HCT116 (cell line): ENCODE data around the gene WDFY2. TPM values are rescaled to one million over a fixed set of nuclear protein-coding genes. Genes with fewer than 3 reads are reported as not detected.

ENCODE experiments used
- ATAC-seq: fragments of 200-7000 bp; cut with Tn5 transposase; 2 replicates; pipeline ENCODE4 v1.9.1; 2020; ENCODE audit warnings: mild to moderate bottlenecking, moderate library complexity
- BruUV-seq: library from RNA; stranded (reverse); fragments of 400-500 nt; replicated peaks from 2 replicates; lab custom pipeline; 2021; lab: Mats Ljungman, UMichigan
- CTCF ChIA-PET: fragments of 300-600 bp; sonication (Branson Sonifier 250); formaldehyde crosslinking; loops from one replicate; lab custom pipeline; 2021; ENCODE audit warnings: antibody characterized with exemption; lab: Charles Lee
- POLR2A ChIA-PET: fragments of 300-600, 350-600 bp; sonication (Branson Sonifier 250); formaldehyde crosslinking; loops from one replicate; lab custom pipeline; 2021; ENCODE audit warnings: antibody characterized with exemption; lab: Charles Lee
- RAD21 ChIA-PET, 2 experiments: fragments of 300-600 bp; sonication (Branson Sonifier 250); formaldehyde crosslinking; loops; one replicate each; lab custom pipeline; 2023; ENCODE audit warnings: low total read pairs in 2 of 2; ENCODE audit not compliant: uncharacterized antibody in 2 of 2, unreplicated experiment in 2 of 2, low non-redundant PET in 1 of 2; lab: Charles Lee
- DNase-seq: peaks from one replicate; pipeline ENCODE4 v3.0.0-alpha.2; 2010; ENCODE audit warnings: low read depth, low spot score
- H2AFZ ChIP-seq: fragments of 200-600 bp; shearing (Covaris generic), sonication (generic); 2 replicates; pipeline ENCODE4 v1.6.1; 2017; ENCODE audit warnings: low read depth, mixed run types, mixed read lengths, antibody characterized with exemption, low read length; ENCODE audit not compliant: poor library complexity, severe bottlenecking
- H3K27ac ChIP-seq: 2 replicates; pipeline ENCODE4 v1.5.1; 2012; ENCODE audit warnings: low read depth, low read length
- H3K27me3 ChIP-seq: fragments of 200-600 bp; sonication (generic); 2 replicates; pipeline ENCODE4 v1.6.1; 2016; ENCODE audit warnings: mixed run types, low read length, mixed read lengths; ENCODE audit not compliant: insufficient read depth
- H3K36me3 ChIP-seq, 2 experiments: fragments of 200-500 bp in 1 of 2; fragments of 200-600 bp in 1 of 2; sonication (Bioruptor generic) in 1 of 2; sonication (generic) in 1 of 2; 2 replicates each; pipeline versions ENCODE4 v1.5.1 to v1.6.1; 2014 to 2016; ENCODE audit warnings: low read length in 2 of 2, inconsistent platforms in 1 of 2, mixed read lengths in 1 of 2, mixed run types in 1 of 2; ENCODE audit not compliant: insufficient read depth in 2 of 2, control insufficient read depth in 1 of 2
- H3K4me1 ChIP-seq, 2 experiments: fragments of 200-600 bp in 1 of 2; sonication (generic) in 1 of 2; 2 replicates each; pipeline versions ENCODE4 v1.5.1 to v1.6.1; 2012 to 2017; ENCODE audit warnings: low read length in 2 of 2, inconsistent platforms in 1 of 2, mild to moderate bottlenecking in 1 of 2, mixed read lengths in 1 of 2, mixed run types in 1 of 2, moderate library complexity in 1 of 2; ENCODE audit not compliant: insufficient read depth in 2 of 2, control insufficient read depth in 1 of 2
- H3K4me2 ChIP-seq: fragments of 200-600 bp; sonication (generic); 2 replicates; pipeline ENCODE4 v1.6.1; 2017; ENCODE audit warnings: mixed run types, low read length, mixed read lengths
- H3K4me3 ChIP-seq, 2 experiments: fragments of 200-600 bp in 1 of 2; sonication (generic) in 1 of 2; replicated peaks in 1 of 2; 2 replicates each; pipeline ENCODE4 v1.5.1; 2011 to 2016; ENCODE audit warnings: low read length in 2 of 2, control low read depth in 1 of 2, low read depth in 1 of 2, mild to moderate bottlenecking in 1 of 2, mixed read lengths in 1 of 2, mixed run types in 1 of 2
- H3K79me2 ChIP-seq: fragments of 200-600 bp; sonication (generic); 2 replicates; pipeline ENCODE4 v1.6.1; 2017; ENCODE audit warnings: mild to moderate bottlenecking, mixed run types, low read length, moderate library complexity, mixed read lengths; ENCODE audit not compliant: insufficient read depth
- H3K9ac ChIP-seq: fragments of 200-600 bp; sonication (generic); 2 replicates; pipeline ENCODE4 v1.6.1; 2016; ENCODE audit warnings: low read length, mixed read lengths
- H3K9me2 ChIP-seq: fragments of 200-600 bp; sonication (generic), shearing (Covaris generic); 2 replicates; pipeline ENCODE4 v1.6.1; 2017; ENCODE audit warnings: mixed run types, mild to moderate bottlenecking, moderate library complexity; ENCODE audit not compliant: insufficient read depth
- H3K9me3 ChIP-seq, 2 experiments: fragments of 200-500 bp in 1 of 2; fragments of 200-600 bp in 1 of 2; sonication (Bioruptor generic) in 1 of 2; sonication (generic) in 1 of 2; 2 replicates each; pipeline ENCODE4 v1.6.1; 2014 to 2017; ENCODE audit warnings: low read length in 2 of 2, mixed read lengths in 2 of 2, inconsistent platforms in 1 of 2, low read depth in 1 of 2, mild to moderate bottlenecking in 1 of 2, mixed run types in 1 of 2, moderate library complexity in 1 of 2; ENCODE audit not compliant: control insufficient read depth in 1 of 2, insufficient read depth in 1 of 2
- H4K20me1 ChIP-seq: fragments of 200-600 bp; sonication (generic), shearing (Covaris generic); 2 replicates; pipeline ENCODE4 v1.6.1; 2017; ENCODE audit warnings: mixed run types, mild to moderate bottlenecking, moderate library complexity; ENCODE audit not compliant: insufficient read depth
- ATF3 ChIP-seq: IDR thresholded peaks from 2 replicates; pipeline ENCODE4 v1.6.1; 2012
- CBX3 ChIP-seq: IDR thresholded peaks from 2 replicates; pipeline ENCODE4 v1.6.1; 2012; ENCODE audit warnings: low read depth
- CEBPB ChIP-seq: IDR thresholded peaks from 2 replicates; pipeline ENCODE4 v1.6.1; 2012; ENCODE audit warnings: low read depth
- ELF1 ChIP-seq: IDR thresholded peaks from 2 replicates; pipeline ENCODE4 v1.6.1; 2012; ENCODE audit warnings: low read depth, borderline replicate concordance
- EZH2 ChIP-seq: fragments of 200-600 bp; sonication (generic); IDR thresholded peaks from 2 replicates; pipeline ENCODE4 v1.6.1; 2017; ENCODE audit warnings: antibody characterized with exemption, mixed run types
- EZH2phosphoT487 ChIP-seq: fragments of 200-600 bp; IDR thresholded peaks from 2 replicates; pipeline ENCODE4 v1.6.1; 2018; ENCODE audit warnings: antibody characterized with exemption, borderline replicate concordance
- JUND ChIP-seq: IDR thresholded peaks from 2 replicates; pipeline ENCODE4 v1.6.1; 2012
- MAX ChIP-seq: IDR thresholded peaks from 2 replicates; pipeline ENCODE4 v1.6.1; 2012
- POLR2A ChIP-seq: IDR thresholded peaks from 2 replicates; pipeline ENCODE4 v1.7.0; 2011; ENCODE audit warnings: borderline replicate concordance; ENCODE audit not compliant: insufficient read depth, insufficient read length; ENCODE audit errors: extremely low read depth
- POLR2AphosphoS5 ChIP-seq: IDR thresholded peaks from 2 replicates; pipeline ENCODE4 v1.6.1; 2011; ENCODE audit warnings: mild to moderate bottlenecking, low read depth, low read length, moderate library complexity
- RAD21 ChIP-seq: IDR thresholded peaks from 2 replicates; pipeline ENCODE4 v1.6.1; 2012; ENCODE audit warnings: low read depth, mild to moderate bottlenecking
- SIN3A ChIP-seq: IDR thresholded peaks from 2 replicates; pipeline ENCODE4 v1.6.1; 2012; ENCODE audit warnings: low read depth
- SP1 ChIP-seq: IDR thresholded peaks from 2 replicates; pipeline ENCODE4 v1.6.1; 2012; ENCODE audit warnings: low read depth
- TCF7L2 ChIP-seq: IDR thresholded peaks from 2 replicates; pipeline ENCODE4 v1.7.0; 2011; ENCODE audit warnings: borderline replicate concordance, inconsistent platforms; ENCODE audit not compliant: insufficient read depth, insufficient read length; ENCODE audit errors: extremely low read depth
- YY1 ChIP-seq: IDR thresholded peaks from 2 replicates; pipeline ENCODE4 v1.6.1; 2011; ENCODE audit warnings: low read length, low read depth, moderate library complexity, mild to moderate bottlenecking; ENCODE audit not compliant: insufficient replicate concordance; ENCODE audit errors: extremely low read depth
- ZFX ChIP-seq: fragments of 450-650 bp; IDR thresholded peaks from 2 replicates; pipeline ENCODE4 v1.6.1; 2017
- ZNF274 ChIP-seq: fragments of 200-500 bp; sonication (Bioruptor generic); IDR thresholded peaks from 2 replicates; pipeline ENCODE4 v1.6.1; 2014; ENCODE audit warnings: mild to moderate bottlenecking, low read depth, low read length, inconsistent platforms
- intact Hi-C: fragments of 100-400 bp; cut with micrococcal nuclease; formaldehyde crosslinking; loops from 2 replicates; pipeline ENCODE4 v1.10.0; 2022
- total RNA-seq: library from RNA; stranded (reverse); gene quantifications from one replicate; pipeline ENCODE4 v1.2.1, GENCODE V29; 2021; ENCODE audit not compliant: unreplicated experiment

WDFY2 gene
- total RNA-seq, 1 experiment from 2014 or later, result 6.1 TPM

DNA sequence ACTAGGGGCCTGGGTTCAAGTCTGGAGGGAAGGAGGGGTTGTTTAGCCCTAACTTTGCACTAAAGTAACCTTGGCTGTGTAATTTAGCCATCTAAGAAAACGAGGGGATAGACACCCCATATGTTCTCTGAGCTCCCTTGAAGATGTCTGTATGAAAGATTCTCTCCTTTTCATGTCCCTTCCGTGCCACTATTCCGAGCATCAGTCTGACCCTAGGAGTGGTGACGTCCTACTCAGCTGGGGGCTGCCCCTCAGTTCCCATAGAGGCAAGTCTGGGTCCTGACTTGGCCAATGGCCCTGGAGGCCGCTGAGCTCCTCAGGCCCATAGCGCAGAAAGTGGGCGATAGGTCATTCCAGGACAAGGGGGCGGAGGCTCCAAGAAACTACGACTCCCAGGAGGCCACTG, 790 bp upstream of the WDFY2 start:
- Histone ChIP-seq H3K4me2 (peak overlapping the region; percentile 90), H3K27me3 (no peaks in the 10 kb centered on the region), H3K36me3 (no peaks in the 10 kb centered on the region), H3K4me1 (peaks cover 14 to 18% of the 10 kb centered on the region in 2 experiments), H3K9ac (peak overlapping the region; percentile 42; the same call in 1 of the 2 replicates), H3K79me2 (peaks cover 2% of the 10 kb centered on the region), H3K4me3 (peak overlapping the region; percentile 25 to 50), H3K27ac (peak overlapping the region; percentile 63), H2AFZ (peak overlapping the region; percentile 36), H3K9me3 (no peaks in the 10 kb centered on the region), H4K20me1 (no peaks in the 10 kb centered on the region), H3K9me2 (no peaks in the 10 kb centered on the region)
- ChIA-PET POLR2A (interaction anchor here (1.2 kb wide), 1 partner anchor 130 kb away, joined by 12 read pairs; the partner anchor contains the start of gene INTS6), RAD21 (no interaction called here), CTCF (interaction anchor here (0.8 to 1.0 kb wide), 3 partner anchors 130 to 214 kb away, joined by 3 read pairs; partner anchors contain the start of gene INTS6)
- TF ChIP-seq ZFX, result 0 out of 2 replicates have a peak, but pooled peaks have one; percentile 28
- TF ChIP-seq EZH2phosphoT487, result no peak
- DNase-seq (no peak), ATAC-seq (no peak)
- intact Hi-C loops, result loop anchor here (5.0 kb wide), 1 partner anchor 214 kb away; no protein-coding TSS in a partner anchor
- TSS peak; percentile 49 for BruUV-seq

DNA sequence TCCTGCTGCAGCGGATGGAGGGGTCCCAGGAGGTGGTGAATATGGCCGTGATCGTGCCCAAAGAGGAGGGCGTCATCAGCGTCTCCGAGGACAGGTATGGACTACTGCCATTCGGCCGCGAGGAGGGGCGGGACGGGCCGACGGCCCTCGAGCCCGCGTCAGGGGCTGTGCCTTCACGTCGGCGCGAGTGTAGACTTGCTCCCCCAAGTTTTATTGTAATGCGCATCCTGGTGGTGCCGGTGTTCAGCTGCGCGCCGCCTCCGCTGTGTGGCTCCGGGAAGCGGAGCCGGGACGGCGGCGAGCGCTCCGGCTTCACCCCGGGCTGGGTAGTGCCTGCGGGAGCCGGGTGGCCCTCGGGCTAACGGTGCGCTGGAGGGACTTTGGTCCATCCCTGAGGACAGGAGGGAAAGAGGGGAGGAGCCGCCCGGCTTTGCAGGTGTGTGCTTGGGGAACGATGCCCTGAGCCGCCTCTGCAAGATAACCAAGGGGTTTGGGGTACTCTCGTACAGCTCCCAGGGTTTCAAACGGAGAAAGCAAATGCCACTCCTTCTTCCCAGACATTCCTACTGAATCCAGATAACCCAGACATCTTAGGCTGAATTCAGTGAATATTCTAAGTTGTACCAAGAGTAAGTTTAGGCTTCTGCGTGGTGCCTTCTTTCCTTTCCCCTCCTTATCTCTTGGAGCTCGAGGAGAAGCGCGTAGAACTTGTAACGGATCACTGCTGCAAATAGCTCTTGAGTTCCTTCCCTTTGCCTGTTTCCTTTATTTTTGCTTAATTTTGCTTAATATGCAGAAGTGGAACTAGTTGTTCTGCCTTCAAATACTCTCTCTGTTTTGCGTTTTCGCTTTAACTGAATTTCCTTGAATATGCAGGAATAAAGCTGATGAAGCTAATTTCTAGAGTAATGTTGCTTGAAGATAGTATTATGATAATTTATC, 740 bp downstream of the WDFY2 start:
- ChIA-PET CTCF (no interaction called here), POLR2A (interaction anchor here (1.3 kb wide), 1 partner anchor 132 kb away, joined by 5 read pairs; no protein-coding TSS in a partner anchor), RAD21 (no interaction called here)
- Histone ChIP-seq H3K9me2 (no peaks in the 10 kb centered on the region), H4K20me1 (no peaks in the 10 kb centered on the region), H3K4me2 (peak overlapping the region; percentile 90), H3K79me2 (peaks cover 6% of the 10 kb centered on the region), H3K27ac (peak overlapping the region; percentile 83), H3K27me3 (no peaks in the 10 kb centered on the region), H3K36me3 (no peaks in the 10 kb centered on the region), H3K4me3 (peak overlapping the region; percentile 75 to 89), H3K9ac (peak overlapping the region; percentile 74), H3K9me3 (no peaks in the 10 kb centered on the region), H3K4me1 (peaks cover 14 to 18% of the 10 kb centered on the region in 2 experiments), H2AFZ (peak overlapping the region; percentile 91)
- intact Hi-C loops, result loop anchor here (1.0 to 5.0 kb wide), 3 partner anchors 132 to 212 kb away; partner anchors contain the start of gene INTS6
- BruUV-seq, result no TSS peak
- DNase-seq (peak; percentile 23), ATAC-seq (peak; percentile 56)
- TF ChIP-seq POLR2AphosphoS5 (no peak), ATF3 (no peak), ZNF274 (no peak), ZFX (no peak), ELF1 (no peak), JUND (no peak), CEBPB (no peak), SP1 (no peak), SIN3A (no peak), EZH2phosphoT487 (no peak), POLR2A (no peak), MAX (no peak), TCF7L2 (no peak), RAD21 (no peak), YY1 (no peak), EZH2 (no peak), CBX3 (no peak)
